Muscle of leg (tissue), 11 donors: Measurements from ENCODE around the gene DHX8. TPM values are rescaled to one million over a fixed set of nuclear protein-coding genes. Genes with fewer than 3 reads are reported as not detected.

Source experiments
- DNase-seq: peaks from one replicate; pipeline ENCODE4 v3.0.0; 2013
- H3K27ac ChIP-seq: one replicate; pipeline ENCODE4 v1.5.1; 2013; ENCODE audit warnings: mild to moderate bottlenecking, low read length, control low read depth
- H3K27me3 ChIP-seq: one replicate; pipeline ENCODE4 v1.6.1; 2013; ENCODE audit warnings: low read length; ENCODE audit not compliant: control insufficient read depth, insufficient read depth
- H3K36me3 ChIP-seq: one replicate; pipeline ENCODE4 v1.6.1; 2013; ENCODE audit warnings: low read length; ENCODE audit not compliant: control insufficient read depth, insufficient read depth
- H3K4me1 ChIP-seq: one replicate; pipeline ENCODE4 v1.6.1; 2013; ENCODE audit warnings: low read length; ENCODE audit not compliant: control insufficient read depth, insufficient read depth
- H3K4me3 ChIP-seq: one replicate; pipeline ENCODE4 v1.5.1; 2013; ENCODE audit warnings: low read length, control low read depth
- H3K9me3 ChIP-seq: replicated peaks from 2 replicates; pipeline ENCODE4 v1.6.1; 2013; ENCODE audit warnings: low read depth, low read length; ENCODE audit not compliant: control insufficient read depth
- WGBS: methylation state at CpG from one replicate; pipeline ENCODE4 v1.1.5; 2013; ENCODE audit warnings: missing lambda C conversion rate; ENCODE audit not compliant: insufficient coverage; 5-methylcytosine and 5-hydroxymethylcytosine counted together
- polyA plus RNA-seq, 8 donors: library from polyadenylated mRNA; unstranded; fragments of 120-200 nt; gene quantifications; one replicate each; pipeline versions ENCODE4 v1.2.1 to v1.2.3, GENCODE V29; 2013; ENCODE audit warnings: inconsistent platforms in 1 of 8, low replicate concordance in 1 of 8; ENCODE audit not compliant: insufficient read length in 8 of 8, insufficient read depth in 1 of 8
- total RNA-seq: library from RNA; stranded (reverse); fragments of 120-200 nt; gene quantifications from one replicate; pipeline ENCODE4 v1.2.4, GENCODE V29; 2013

Gene DHX8
- total and polyA plus RNA-seq, 9 donors: 23.1 to 30.9 (median 25.8) TPM

DNA sequence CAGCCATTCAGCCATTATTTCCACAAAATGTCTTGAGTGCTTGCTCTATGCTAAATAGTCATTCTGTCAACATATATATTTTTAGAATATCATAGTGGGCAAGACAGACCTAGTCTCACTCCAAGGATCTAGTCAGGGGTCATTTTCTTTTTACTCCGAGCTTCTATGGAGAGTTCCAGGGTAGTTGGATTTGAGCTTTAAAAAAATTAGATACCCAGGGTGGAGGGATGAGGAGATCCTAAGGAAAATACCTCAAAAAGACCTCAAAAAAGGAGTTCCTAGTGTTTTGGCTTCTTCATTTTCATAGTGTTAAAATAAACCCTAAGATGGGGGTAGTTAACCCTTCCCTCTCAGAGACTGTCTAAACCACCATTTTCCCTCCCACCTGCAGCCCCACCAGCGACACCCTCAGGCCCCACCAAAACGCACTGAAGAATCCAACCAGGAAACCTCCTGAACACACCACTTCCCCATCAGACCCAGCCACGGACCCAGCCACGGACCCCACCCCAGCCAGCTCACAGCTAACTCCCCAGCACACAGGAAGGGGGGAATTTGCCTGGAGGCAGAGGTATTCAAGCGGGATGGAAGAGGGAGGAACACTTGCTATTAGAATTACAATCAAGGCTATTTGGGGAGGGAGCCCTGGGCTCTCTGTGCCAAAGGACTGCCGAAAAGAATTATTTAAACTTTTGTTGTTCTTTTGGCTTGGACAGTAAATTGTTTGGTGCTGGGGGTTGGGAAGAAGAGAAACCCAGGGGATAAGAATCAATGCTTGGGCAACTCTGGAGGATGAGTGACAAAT, 60.2 kb downstream of the DHX8 start:
- Histone ChIP-seq H3K4me1 (peaks cover 20% of the 10 kb centered on the region), H3K27me3 (peaks cover 56% of the 10 kb centered on the region), H3K4me3 (no peak overlapping the region), H3K9me3 (no peaks in the 10 kb centered on the region), H3K27ac (no peak overlapping the region), H3K36me3 (no peaks in the 10 kb centered on the region)
- DNase-seq: no peak
- no CpG with 5 or more reads among the region's 7 CpGs for WGBS

DNA sequence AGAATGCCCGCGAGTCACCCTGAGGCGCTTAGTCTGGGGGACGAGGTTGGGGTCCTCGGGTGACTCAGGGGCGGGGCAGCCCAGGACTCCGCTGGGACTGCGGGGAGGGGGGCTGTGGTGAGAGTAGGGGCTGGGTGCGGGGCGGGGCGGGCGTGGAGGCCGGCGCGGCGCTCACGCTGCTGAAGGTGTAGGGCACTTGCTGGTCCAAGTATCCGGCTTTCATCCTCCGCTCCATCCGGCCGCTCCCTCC, 61.5 kb downstream of the DHX8 start:
- no peaks in the 10 kb centered on the region for H3K9me3 ChIP-seq
- H3K27ac ChIP-seq: no peak overlapping the region
- H3K36me3 ChIP-seq: no peaks in the 10 kb centered on the region
- H3K4me1 ChIP-seq: peaks cover 20% of the 10 kb centered on the region
- peaks cover 60% of the 10 kb centered on the region for H3K27me3 ChIP-seq
- no peak for DNase-seq
- 0% methylated on average over 12 of the region's 21 CpGs for WGBS
- H3K4me3 ChIP-seq: peak overlapping the region; percentile 42

DNA sequence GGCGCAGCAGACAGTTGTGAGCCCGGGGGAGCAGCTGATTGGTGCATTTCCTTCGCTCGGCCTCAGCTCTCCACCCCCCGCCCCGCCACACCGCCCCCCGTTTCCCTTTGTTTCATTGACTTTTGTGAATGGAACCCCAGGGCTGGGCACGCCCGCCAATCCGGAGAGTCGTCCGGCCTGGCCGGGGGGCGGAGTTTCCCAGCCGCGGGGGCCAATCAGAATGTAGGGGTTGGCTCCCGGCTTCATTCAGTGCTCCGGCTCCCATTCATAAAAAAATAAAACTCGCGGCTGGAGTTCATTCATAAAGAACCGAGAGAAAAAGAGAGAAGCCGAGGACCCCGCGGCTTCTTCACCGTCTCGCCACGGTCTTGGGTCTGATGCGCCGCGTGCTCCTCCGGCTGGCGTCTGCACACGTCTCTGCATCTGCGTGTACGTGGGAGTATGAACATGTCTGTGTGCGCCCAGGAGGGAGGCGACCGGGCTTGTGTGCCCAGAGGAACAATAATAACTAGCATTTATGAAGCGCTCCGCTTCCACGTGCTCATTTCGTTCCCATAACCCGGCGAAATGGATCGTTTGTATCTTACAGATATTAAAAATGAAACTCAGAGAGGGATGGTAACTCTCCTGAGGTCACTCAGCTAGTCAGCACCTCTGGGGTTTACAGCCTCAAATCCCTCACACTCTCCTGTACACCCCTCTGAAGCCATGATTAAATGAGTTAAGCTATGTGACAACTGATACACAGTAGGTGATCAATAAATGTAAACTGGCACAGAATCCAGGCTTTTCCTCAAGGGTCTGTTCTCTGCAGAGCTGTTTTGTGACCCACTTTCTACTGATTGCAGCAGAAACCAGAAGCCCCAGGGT, 62.8 kb downstream of the DHX8 start, which contains the start of gene ETV4:
Gene ETV4, minus strand, starts transcription at position 22 of the 870 bp plus-strand sequence. CDS start 723 bp downstream, outside the sequence.
- Histone ChIP-seq H3K36me3 (no peaks in the 10 kb centered on the region), H3K9me3 (no peaks in the 10 kb centered on the region), H3K4me1 (peaks cover 20% of the 10 kb centered on the region), H3K27me3 (peaks cover 60% of the 10 kb centered on the region), H3K4me3 (peak within 1 kb of the TSS; percentile 42), H3K27ac (no peak within 1 kb of the TSS)
- under 1% methylated on average over 34 of the region's 46 CpGs for WGBS
- DNase-seq: peak; percentile 96

DNA sequence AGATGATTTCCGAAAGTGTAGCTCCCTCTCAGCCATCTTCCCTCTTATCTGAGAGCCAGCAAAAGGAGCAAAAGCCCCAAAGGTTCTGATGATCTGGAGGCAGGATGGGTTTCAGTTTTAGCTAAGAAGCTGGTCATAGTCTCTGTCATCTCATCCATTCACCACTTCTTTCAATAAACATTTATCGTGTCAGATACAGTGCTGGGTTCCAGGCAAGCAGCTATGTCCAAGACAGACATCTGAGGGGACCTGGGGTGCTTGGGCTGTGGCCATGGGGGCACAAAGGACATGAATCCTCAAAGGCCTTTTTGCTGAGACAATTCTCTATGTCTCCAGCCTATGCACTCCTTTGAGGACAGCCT, 63.4 kb downstream of the DHX8 start:
- Histone ChIP-seq H3K4me3 (no peak overlapping the region), H3K27me3 (peaks cover 60% of the 10 kb centered on the region), H3K9me3 (no peaks in the 10 kb centered on the region), H3K4me1 (peaks cover 20% of the 10 kb centered on the region), H3K36me3 (no peaks in the 10 kb centered on the region), H3K27ac (no peak overlapping the region)
- no peak for DNase-seq
- 60% methylated on average over 1 of the region's 2 CpGs for WGBS

DNA sequence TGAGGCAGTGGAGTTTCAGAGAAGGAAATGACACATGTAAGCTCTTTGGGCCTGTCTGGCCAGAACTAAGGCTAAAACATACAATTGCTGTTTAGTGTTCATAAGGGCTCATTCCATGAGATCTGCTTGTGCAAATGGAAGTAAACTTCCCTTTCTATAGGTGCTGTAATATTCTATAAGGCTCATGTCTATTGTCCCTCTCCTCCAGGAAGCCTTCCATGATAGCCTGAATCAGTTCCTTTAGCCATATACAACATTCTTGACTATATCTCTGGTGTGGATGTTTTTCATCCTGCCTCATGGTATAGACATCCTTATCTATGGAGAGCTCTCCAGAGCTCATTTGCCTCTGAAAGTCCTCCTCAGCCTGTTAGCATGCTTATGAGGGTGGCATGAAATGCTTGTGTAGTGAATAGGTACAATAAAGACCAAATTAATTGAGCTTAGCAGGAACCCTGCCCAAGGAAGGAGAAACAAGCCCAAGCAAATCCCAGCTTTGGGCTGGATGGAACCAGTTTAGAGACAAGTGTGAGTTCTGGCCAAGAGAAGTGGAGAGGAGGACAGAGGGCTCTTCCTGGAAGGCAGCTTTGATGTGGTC, 64.0 kb downstream of the DHX8 start:
- Histone ChIP-seq H3K9me3 (no peaks in the 10 kb centered on the region), H3K27me3 (peaks cover 54% of the 10 kb centered on the region), H3K27ac (no peak overlapping the region), H3K36me3 (no peaks in the 10 kb centered on the region), H3K4me1 (peaks cover 24% of the 10 kb centered on the region), H3K4me3 (no peak overlapping the region)
- no peak for DNase-seq

DNA sequence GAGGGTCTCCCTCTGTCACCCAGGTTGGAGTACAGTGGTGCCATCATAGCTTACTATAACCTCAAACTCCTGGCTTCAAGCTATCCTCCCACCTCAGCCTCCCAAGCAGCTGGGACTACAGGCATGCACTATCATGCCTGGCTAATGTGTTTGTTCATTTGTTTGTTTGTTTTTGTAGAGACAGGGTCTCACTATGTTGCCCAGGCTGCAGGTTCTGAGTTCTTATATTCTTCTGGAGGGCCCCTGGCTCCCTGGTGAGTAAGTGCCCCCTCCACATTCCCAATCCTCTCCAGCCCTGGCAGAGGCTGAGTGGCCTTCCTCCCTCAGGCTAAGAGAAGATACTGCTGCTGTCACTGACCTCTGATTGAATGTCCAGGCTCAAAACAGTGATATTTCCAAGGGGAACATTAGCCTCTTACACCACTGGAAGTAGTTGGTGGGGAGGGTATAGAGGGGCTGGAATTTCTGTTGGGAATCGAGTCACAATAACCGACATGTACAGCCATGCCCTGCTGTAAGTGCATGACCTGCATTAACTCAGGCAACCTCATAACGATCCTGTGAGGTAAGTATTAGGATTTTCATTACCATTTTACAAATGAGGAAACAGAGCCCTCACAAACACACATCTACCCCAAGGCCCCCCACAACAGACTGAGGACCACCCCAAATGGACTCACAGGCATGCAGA, 65.1 kb downstream of the DHX8 start:
- H3K27ac ChIP-seq: no peak overlapping the region
- H3K4me3 ChIP-seq: no peak overlapping the region
- no peaks in the 10 kb centered on the region for H3K36me3 ChIP-seq
- H3K27me3 ChIP-seq: peaks cover 50% of the 10 kb centered on the region
- peaks cover 20% of the 10 kb centered on the region for H3K4me1 ChIP-seq
- no peaks in the 10 kb centered on the region for H3K9me3 ChIP-seq
- DNase-seq: no peak
- no CpG with 5 or more reads among the region's 3 CpGs for WGBS

DNA sequence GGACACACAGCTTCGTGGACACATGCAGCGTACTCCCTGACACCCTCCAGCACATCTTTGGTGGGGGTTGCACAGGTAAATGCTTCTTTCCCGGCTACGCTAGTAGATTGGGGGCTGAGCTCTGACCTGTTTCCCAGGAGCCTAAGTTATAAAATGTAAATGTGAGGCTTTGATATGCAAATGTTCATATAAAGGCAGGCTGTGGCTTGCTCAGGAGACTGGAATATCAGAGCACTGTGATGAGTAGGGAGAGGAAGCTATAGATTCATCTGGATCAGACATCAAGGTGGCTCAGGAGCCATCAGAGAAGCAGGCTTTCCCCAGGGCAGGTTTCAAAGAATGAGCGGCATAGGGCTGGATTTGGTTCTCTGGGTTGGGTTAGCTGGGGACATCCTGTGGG, 65.7 kb downstream of the DHX8 start:
- Histone ChIP-seq H3K27me3 (peaks cover 44% of the 10 kb centered on the region), H3K4me3 (no peak overlapping the region), H3K27ac (no peak overlapping the region), H3K4me1 (peaks cover 20% of the 10 kb centered on the region), H3K9me3 (no peaks in the 10 kb centered on the region), H3K36me3 (no peaks in the 10 kb centered on the region)
- WGBS: 76% methylated on average over 3 of the region's 5 CpGs
- no peak for DNase-seq

DNA sequence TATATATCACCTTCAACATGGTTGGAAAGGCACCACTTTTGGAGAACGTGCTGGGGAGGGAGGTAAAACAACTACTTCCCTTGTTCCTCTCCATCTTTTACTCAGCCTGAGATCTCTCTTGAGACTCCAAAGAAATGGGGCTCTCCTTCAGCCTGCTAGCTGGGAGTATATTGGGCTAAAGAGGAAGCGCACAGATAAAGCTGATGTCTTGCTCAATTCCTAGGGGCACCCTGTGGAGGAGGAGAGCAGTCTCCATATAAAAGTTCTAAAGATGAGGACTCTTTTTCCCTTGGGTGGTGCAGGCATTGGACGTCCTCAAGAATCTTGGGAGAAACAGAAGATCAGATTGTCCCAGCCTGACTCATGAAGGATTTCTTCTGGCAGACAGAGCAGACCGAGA, 67.0 kb downstream of the DHX8 start:
- Histone ChIP-seq H3K9me3 (no peaks in the 10 kb centered on the region), H3K27ac (no peak overlapping the region), H3K4me1 (peaks cover 14% of the 10 kb centered on the region), H3K4me3 (no peak overlapping the region), H3K36me3 (no peaks in the 10 kb centered on the region), H3K27me3 (peaks cover 36% of the 10 kb centered on the region)
- no peak for DNase-seq
- WGBS: 73% methylated on average over 2 of the region's 4 CpGs

DNA sequence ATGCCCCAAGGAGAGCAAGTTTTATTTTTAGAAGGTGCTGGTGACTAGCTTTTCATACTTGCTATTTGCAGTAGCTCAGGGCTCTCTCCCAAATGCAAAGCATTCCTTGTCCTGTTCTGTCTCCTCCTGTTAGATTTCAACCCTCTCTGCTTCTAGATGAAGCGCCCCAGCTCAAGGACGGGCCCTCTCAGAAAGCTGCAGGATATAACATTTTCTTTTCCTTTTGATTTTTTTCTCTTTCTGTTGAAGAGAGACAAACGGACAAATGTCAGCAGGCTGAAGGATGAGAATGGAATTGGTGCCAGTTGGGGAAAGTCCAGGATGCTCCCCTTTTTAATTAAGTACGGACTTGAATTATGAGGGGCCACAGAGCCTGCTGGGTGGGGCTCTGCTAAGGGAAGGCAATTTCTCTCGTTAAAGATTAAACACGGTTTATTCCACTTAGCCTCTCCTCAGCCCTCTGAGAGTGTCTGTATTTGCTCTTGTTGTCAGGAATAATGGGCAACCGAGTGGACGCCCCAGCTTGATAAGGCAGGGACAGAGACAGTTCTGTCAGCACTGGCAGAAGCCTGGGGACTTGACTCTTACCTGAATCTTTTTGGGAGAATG, 68.6 kb downstream of the DHX8 start:
- DNase-seq: no peak
- H3K4me3 ChIP-seq: no peak overlapping the region
- H3K27me3 ChIP-seq: peaks cover 22% of the 10 kb centered on the region
- WGBS: no CpG with 5 or more reads among the region's 8 CpGs
- no peaks in the 10 kb centered on the region for H3K36me3 ChIP-seq
- H3K9me3 ChIP-seq: no peaks in the 10 kb centered on the region
- no peak overlapping the region for H3K27ac ChIP-seq
- H3K4me1 ChIP-seq: peaks cover 4% of the 10 kb centered on the region
